Stimulated activated CD4-positive, alpha-beta T cell treated with anti-CD3 and anti-CD28 coated beads, TNF-alpha, amount 100 ng/mL, for 1 hour (primary cell): ENCODE measurements around the gene VAC14.

Experiments used
- DNase-seq, 3 donors: peaks; one replicate each; pipeline ENCODE4 v3.0.0-alpha.2; 2020; ENCODE audit warnings: low read depth in 3 of 3, low spot score in 1 of 3

VAC14 gene

GRCh38 chr16:70764632-70765031 is 36.3 kb downstream of the VAC14 start:
- no peak for DNase-seq

GRCh38 chr16:70760221-70760620 is 40.7 kb downstream of the VAC14 start:
- no peak for DNase-seq

GRCh38 chr16:70759666-70760065 is 41.3 kb downstream of the VAC14 start:
- DNase-seq = no peak

GRCh38 chr16:70758786-70759185 is 42.2 kb downstream of the VAC14 start:
- no peak for DNase-seq

GRCh38 chr16:70757183-70757582 is 43.8 kb downstream of the VAC14 start:
- DNase-seq = no peak

- DNase-seq = no peak
Observed at GRCh38 chr16:70756071-70756470, 44.9 kb downstream of the VAC14 start.

GRCh38 chr16:70754851-70755600 is 45.9 kb downstream of the VAC14 start:
- DNase-seq = no peak

GRCh38 chr16:70754371-70754770 is 46.6 kb downstream of the VAC14 start:
- DNase-seq = no peak

GRCh38 chr16:70753694-70754325 is 47.1 kb downstream of the VAC14 start:
- no peak for DNase-seq

GRCh38 chr16:70753228-70753627 is 47.7 kb downstream of the VAC14 start:
- DNase-seq = no peak

- DNase-seq = no peak
Observed at GRCh38 chr16:70752426-70752825, 48.5 kb downstream of the VAC14 start.

- DNase-seq = no peak
Observed at GRCh38 chr16:70751593-70751992, 49.4 kb downstream of the VAC14 start.

GRCh38 chr16:70750893-70751467 is 50.0 kb downstream of the VAC14 start:
- no peak for DNase-seq

- no peak for DNase-seq
Observed at GRCh38 chr16:70749681-70750601, 51.0 kb downstream of the VAC14 start.

- DNase-seq = no peak
Observed at GRCh38 chr16:70749006-70749678, 51.8 kb downstream of the VAC14 start.

- DNase-seq = no peak
Observed at GRCh38 chr16:70747703-70748631, 53.0 kb downstream of the VAC14 start.

GRCh38 chr16:70746708-70747424 is 54.1 kb downstream of the VAC14 start:
- DNase-seq = no peak

- DNase-seq = no peak
Observed at GRCh38 chr16:70746040-70746707, 54.8 kb downstream of the VAC14 start.
